Suppressor macrophage treated with lipopolysaccharide for 4 hours (primary cell): ENCODE measurements around the gene TMPRSS2.

Experiments
- DNase-seq: peaks from one replicate; pipeline ENCODE4 v3.0.0-alpha.2; 2020

The TMPRSS2 gene

DNA sequence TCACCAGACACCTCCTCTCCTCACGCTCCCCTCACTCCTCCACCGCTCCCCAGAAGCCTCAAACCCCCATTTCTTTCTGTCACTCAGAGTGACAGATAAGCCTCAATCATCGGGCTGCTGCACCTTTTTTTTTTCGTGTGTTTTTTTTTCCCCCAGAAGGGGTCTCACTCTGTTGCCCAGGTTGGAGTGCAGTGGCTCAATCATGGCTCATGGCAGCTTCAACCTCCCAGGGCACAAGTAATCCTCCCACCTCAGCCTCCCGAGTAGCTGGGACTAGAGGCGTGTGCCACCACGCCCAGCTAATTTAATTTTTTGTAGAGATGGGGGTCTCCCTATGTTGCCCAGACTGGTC lies 1.2 kb upstream of the TMPRSS2 start:
- DNase-seq, result no peak

DNA sequence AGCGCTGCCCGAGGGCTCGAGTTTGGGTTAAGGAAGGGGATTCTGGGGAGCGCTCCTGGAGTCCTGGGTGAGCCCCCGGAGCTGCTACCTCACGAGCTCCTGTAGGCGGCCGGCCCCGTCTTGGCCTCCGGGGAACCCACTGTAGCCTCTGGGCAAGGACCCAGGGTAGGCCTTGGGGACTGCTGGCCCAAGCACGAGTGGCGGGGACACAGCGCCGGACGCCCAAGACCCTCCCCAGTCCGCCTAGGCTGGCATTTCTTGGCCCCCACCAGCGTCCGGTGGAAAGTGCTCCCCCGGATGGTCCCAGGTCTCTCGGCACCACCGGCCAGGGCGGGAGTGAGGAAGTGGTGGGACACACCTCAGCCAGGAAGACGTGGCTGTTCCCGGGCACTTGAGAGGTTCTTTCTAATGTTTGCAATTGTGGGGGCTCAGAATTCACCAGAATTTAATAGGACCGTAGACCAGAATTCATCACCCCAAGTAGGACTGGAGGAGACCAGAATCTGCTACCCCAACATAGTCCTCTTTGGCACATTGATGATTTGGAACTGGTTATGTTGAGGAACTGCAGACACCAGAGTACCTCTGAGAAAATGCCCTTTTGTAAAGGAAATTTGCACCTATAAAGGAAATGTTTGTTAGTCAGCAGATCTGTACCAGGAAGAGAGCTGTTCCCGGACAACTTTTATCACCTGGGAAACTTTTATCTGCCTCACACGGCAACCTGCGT lies 622 bp upstream of the TMPRSS2 start:
- no peak for DNase-seq

DNA sequence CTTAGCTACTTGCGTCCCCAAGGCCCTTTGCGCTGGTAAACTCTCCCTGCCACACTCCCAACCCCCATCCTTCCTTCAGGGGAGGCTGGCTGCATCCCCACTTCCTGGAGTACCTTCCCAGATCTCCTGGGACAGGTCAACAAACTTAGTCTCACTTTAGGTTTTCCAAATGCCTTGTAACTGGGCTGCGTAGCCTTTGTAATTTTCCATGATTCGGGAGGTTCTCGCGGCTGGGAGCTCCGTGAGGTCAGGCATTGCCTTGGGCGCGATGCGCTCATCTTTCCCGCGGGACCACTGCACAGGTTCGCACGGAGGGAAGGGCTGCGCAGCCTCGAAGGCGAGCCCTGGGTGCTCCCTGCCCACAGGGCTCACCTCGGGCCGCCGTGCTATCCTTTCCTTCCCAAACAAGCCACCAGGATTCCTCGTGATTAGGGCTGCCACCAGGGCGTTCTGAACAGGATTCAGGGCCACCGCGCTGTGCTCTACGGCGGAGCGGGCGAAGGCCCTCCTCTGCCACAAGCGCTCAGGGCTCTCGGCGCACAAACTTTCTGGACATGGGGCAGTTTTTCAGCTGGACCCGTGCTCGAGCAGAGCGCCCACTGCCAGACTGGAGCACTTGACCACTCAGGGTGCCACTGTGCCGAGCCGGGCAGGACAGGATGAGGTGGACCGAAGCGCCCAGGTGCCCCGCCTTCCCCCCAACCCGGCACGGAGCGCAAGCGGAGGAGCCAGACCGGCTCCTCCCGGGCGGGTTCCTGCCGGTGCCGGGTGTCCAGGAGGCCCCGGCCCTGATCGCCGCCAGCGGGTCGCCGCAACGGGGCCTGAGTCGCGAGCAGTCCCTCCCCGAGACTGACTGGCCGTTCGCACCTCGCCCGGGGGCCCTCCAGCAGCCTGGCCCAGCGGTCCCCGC lies 1.1 kb downstream of the TMPRSS2 start:
- no peak for DNase-seq

DNA sequence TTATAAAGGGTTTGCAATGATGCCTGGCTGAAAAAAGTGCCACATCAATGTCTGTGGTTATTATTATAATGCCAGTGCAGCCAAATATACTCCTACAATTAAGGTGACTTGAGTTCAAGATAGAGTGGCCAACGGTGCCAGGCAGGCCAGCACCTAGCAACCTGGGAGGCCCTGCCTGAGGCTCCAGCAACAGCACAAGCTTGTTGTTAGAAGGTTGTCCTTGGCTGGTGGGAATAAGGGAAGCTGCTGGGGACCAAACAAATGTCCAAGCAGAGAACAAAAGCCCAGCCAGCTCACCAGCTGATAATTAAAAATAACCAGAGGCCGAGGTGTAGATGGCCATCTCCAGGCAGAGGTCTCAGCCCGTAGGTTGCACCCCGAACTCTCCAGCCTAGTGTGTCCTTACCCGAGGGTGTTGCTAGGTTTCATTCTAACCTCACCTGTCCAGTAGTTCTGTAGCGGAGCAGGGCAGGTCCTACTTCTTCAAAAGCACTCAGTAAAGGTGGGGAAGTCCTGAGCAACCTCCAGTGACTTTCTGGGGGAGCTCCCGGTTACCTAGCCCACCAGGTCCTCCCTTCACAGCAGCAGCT lies 1.9 kb downstream of the TMPRSS2 start:
- no peak for DNase-seq

DNA sequence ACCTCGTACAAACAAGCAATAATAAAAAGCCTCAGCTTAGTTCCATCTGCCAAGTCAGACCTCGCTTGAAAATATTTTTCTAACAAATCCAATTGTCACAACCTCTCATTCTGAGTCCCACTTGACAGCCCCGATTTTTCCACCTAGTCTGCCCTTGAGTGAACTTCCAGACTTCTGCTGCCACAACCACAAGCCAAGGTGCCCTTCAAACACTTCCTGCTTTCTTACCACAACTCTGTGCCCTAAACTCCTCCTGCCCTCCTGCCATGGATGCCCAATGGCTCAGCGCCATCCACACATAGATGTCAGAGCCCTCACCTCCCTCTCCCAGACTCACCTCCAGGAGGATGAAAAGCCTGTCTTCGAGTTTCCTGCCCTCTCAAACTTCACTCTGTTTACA lies 3.9 kb downstream of the TMPRSS2 start:
- no peak for DNase-seq

DNA sequence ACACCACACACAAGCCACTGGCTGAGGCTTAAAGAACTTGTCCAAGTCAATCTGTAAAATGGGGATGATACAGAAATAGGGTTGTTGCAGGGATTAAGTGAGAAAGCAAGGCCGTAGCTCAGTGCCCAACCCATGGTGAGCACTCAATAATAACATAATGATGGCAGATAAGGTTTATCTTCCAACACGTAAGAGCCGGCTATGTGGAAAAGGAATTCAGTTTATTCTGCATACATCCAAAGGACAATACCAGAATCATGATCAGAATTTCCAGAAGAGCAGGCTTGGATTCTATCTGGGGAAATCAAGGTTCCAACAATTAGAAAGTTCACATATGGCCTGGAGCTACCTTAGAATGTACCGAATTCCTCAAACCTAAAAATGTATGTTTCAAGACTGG lies 4.6 kb downstream of the TMPRSS2 start:
- DNase-seq, result no peak

DNA sequence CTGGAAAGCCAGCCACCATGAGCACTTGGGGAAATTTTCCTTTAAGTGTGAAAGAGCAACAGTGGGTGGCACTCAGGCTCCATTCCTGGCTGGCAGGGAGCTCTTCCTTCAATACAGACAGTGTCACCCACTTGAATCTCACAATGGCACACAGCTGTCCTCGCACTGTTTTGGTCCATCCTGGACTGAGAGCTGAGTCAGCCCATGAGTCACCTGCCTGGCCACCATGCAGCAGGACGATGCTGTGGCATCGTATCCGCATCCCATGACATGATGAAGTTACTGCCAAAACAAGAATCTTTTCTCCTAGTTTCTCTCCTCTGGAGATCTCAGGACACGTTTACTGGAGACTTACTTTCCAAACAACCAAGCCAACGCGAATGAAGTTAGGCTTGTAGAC lies 6.0 kb downstream of the TMPRSS2 start:
- DNase-seq, result no peak

DNA sequence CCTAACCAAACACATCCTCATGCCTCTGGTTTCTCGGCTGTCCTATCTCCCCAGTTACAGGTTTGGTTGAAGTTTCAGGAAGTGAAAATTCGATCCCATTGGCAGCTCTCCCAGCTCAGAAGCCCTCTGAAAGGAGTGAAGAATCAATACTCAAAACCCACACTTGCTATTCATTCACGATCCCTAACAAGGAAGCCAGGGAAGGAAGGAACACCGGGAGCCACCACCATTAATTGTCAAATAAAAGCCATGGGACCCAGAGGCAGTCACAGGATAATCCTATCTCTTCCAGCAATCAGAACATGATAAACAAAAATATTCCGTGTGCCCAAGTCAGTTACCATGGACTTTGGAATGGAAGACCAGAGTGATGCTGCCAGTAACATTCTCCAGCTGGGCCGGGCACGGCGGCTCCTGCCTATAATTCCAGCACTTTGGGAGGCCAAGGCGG lies 7.0 kb downstream of the TMPRSS2 start:
- DNase-seq, result no peak

DNA sequence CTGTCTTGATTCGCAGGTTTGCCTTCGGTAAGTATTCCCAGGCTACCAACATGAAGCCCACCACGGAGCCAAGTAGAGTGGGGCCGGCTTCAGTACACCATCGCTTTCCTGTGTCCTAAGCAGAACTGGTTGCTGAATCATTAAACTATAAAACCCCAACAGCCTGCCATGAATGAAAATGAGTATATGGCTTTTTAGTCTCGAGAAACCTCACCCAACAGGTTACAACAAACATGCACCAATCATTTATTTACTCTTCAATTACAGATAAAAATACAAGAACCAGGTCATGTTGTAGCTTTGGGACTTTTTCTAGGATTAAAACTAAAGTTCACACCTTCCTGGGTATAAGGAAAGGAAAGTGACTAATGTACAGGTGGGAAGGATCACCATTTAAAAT lies 7.6 kb downstream of the TMPRSS2 start:
- no peak for DNase-seq

DNA sequence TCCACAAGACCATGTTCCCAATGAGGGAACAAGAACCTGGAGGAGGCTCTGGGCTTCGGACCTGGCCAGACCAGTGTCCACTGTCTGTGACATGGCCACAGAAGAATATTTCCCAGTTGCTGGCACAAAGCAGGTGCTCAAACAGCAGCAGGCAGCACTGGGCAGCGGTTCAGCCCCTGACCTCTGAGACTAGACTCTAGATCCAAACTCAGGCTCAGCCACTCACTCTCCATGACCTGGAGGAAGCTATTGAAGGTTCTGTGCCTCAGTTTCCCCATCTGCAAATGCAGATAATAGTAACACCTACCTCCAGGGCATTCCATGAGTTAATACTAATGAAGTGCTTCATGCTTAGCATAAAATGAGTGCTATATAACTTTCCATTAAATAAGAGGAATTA lies 8.0 kb downstream of the TMPRSS2 start:
- DNase-seq, result no peak

DNA sequence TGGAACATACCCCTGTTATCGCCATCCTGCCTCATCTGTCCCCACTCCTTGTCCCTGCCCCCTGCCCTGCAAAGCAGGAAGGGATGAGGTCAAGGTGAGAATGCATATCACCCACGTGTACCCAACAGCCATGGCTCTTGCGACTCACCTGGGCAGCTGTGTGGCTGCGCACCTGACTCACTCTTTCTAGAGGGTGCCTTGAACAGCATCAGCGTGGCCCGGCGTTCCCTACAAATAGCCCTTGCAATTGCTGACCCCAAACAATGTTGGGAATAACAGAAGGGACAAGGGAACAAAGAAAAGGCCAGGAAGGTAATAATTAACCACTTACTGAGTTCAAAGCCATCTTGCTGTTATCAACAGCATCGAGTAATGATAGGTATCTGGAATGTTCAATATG lies 10.2 kb downstream of the TMPRSS2 start:
- DNase-seq, result no peak

DNA sequence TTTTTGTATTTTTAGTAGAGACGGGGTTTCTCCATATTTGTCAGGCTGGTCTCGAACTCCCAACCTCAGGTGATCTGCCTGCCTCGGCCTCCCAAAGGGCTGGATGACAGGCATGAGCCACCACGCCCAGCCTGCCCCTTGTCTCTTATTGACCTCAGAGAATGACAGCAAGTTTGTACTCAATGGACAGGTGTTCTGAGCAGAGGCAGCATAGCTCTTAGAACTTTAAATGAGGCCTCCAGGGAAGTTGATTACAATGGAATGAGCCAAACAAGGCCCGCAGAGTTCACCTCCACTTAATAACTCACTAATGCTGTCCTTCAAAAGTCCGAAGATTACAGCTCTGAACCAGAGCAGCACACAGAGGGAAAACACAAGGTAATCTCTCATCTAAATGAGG lies 10.9 kb downstream of the TMPRSS2 start:
- no peak for DNase-seq

DNA sequence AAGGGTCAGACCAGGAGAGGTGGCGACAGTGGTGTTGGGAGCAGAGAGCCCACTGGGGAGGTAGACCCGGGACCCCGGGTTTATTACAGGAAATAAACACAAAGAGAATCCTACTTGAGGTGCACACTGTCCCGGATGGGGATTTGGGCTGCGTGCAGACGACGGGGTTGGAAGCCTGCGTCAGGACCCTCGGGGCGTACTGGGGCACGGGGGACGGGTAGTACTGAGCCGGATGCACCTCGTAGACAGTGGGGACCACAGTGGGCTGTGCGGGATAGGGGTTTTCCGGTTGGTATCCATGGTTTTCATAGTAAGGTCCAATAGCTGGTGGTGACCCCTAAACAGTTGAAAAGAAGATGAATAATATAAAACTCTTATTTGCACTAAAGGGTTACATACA lies 13.7 kb downstream of the TMPRSS2 start:
- no peak for DNase-seq

DNA sequence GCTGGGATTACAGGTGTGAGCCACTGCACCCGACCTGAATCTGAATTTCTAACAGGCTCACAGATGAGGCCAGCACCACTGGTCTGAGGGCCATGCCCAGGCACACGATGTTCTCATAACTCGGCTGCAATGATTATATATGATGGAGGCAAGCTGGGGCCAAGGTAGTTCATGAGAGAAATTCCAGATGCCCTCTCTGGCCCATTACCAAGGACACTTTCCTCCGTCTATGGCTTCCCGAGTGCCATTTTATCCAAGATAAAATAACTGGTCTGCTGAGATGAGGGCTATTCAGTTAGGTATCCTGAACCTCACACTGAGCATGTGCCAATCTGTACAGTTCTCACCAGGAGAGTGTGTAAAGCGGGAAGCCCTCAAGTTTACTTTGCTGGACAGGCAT lies 16.5 kb downstream of the TMPRSS2 start:
- DNase-seq, result no peak

DNA sequence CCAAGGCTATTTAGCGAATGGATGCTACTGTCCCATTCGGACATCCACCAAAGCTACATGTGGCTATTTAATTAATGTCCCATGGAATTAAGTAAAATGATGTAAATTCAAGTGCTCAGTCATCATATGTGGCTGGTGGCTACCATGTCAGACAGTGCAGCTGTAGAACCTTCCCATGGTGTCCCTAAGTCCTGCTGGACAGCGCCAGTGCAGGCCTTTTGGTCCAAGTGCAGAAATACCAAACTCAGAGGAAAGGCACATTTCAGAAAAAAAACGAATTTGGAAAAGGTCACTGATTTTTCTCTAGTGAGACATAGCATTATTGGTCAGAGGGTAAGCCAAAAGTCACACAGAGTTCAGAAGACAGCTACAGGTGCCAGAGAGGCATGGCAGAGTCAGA lies 17.6 kb downstream of the TMPRSS2 start:
- no peak for DNase-seq

DNA sequence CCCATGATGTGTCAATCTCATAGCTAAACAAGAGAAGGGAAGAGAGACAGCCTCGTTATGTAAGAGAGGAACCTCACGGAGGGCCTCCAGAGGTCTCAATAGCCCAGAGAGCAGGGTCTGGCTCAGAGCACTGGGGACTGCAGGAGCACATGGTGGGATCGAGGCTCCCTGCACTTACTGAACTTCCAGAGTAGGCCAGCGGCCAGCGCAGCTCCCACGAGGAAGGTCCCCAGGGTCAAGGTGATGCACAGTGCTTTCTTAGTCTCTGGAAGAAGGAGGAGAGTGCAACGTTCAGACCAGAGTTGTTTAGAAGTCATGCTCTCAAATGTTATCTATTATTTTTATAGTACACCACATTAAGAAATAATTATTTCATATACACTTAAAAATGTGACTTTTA lies 18.6 kb downstream of the TMPRSS2 start:
- DNase-seq, result no peak

DNA sequence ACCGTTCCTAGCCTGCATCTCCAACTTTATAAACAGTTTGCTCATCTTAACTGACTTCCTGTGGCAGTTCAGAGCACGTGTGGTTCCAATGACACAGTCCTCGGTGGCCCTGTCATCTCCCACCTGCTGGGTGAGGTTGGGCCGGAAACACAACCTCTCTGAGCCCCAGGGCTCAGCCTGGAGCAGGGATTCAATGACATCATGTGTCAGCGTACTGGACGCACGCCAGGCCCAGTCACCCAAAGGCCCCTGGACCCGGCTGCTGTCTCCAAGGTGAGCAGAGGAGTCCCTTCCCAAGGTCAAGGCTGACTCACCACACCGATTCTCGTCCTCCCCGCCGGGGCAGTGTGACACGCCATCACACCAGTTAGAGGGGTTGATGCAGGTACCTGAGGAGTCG lies 19.9 kb downstream of the TMPRSS2 start:
- no peak for DNase-seq

DNA sequence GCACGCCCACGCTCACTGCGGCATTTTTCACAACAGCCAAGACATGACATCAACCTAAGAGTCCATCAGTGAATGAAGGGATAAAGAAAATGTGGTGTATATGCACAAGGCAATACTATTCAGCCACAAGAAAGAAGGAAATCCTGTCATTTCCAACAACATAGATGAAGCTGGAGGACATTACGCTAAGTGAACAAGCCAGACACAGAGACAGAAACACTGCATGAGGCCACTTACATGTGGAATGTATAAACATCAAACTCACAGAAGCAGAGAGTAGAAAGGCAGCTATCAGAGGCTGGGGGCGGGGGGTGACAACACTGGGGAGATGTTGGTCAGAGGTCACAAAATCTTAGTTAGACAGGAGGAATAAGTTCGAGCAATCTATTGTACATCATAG lies 20.9 kb downstream of the TMPRSS2 start:
- DNase-seq, result no peak

DNA sequence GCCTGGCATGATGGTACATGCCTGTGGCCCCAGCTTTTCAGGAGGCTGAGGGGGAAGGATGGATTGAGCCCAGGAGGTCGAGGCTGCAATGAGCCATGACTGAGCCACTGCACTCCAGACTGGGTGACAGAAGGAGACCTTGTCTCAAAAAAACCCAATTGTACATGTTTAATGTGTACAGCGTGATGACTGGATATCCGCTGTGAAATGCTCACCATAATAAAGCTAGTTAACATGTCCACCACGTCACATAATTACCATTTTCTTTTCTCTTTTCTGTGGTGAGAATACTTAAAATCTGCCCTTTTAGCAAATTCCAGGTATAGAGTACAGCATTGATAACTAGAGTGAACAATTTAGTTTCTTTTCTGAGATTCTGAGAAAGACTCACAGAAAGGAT lies 24.0 kb downstream of the TMPRSS2 start:
- DNase-seq, result no peak

DNA sequence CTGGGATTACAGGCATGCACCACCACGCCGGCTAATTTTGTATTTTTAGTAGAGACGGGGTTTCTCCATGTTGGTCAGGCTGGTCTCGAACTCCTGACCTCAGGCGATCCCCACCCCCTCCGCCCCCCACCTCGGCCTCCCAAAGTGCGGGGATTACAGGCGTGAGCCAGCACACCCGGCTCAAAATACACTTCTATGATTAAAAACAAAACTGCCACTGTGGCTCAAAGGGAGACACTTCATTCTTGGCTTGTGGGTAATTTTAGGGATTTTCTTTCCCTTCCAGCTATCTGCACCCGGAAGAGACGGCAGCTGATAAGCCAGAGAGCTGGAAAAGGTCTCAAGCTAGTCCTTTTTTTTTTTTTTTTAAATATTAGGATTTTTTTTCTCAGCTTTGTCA lies 24.5 kb downstream of the TMPRSS2 start:
- DNase-seq, result no peak

DNA sequence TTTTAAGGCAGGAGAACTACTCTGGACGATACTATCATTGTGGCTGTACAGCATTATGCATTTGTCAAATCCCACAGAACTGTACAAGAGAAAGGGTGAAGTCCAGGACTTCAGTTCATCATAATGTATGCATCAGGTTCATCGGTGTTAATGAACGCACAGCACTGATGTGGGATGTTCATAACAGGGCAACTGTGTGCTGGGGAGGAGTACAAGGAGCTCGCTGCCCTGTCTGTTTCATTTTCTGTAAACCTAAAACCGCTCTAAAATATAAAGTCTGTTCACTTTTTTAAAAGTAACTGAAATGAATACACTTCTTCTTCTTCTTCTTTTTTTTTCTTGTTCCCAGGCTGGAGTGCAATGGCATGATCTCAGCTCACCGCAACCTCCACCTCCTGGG lies 25.0 kb downstream of the TMPRSS2 start:
- no peak for DNase-seq

DNA sequence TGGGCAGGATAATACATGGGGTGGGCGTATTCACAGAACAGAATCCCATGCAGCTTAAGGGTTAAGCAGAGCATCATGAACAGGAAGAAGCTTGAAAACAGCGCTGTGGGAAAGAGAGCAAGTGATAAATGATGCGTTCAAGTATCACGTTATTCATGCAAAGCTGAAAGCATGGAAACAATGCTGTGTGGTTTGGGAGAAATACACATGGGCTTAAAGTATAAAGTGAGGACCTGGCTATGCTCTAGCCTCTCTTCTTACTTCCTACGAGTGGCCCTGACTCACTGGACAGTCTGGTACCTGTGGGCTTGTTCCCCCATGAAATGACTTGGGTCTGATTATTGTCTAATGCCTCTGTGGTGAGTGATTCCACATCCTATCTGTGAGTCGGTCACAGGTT lies 25.7 kb downstream of the TMPRSS2 start:
- no peak for DNase-seq

DNA sequence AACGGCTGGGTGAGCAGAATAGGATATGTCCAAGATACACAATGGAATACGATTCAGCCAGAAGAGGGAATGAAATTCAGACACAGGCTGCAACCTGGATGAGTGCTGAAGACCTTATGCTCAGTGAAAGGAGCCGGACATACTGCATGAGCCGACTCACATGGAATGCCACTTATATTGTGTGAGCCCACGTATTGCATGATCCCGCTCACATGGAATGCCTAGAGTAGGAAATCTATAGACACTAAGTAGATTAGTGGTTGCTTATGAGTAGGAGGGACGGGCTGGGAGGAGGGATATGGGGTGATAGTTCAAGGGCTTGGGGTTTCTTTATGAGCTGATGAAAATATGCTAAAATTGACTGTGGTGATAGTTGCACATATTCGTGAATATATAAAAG lies 26.8 kb downstream of the TMPRSS2 start:
- DNase-seq, result no peak

DNA sequence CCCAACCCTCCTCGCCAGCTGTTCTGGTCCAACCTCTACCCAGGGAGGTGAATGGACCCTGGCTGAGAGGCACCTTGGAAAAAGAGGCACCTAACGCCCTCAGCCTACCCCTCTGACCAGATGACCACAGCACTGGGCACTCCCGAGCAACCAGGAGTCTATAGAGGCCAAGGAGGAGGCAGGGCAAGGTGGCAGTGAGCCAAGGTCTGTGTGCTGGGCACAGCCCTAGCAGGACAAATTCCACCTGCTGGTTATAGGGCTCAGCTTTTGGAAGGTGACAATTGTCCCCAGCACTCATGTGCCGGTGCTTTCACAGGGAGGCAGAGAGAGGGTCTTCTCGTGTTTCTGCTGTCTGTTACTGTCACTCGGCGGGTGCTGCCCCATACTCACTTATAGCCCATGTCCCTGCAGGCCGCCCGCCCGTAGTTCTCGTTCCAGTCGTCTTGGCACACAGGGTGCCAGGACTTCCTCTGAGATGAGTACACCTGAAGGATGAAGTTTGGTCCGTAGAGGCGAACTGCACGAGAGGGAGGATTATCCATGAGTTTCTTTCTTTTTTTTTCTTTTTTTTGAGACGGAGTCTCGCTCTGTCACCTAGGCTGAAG lies 27.8 kb downstream of the TMPRSS2 start:
- no peak for DNase-seq
